Nephron progenitor cell (in vitro differentiated cells): Measurements from ENCODE around the gene TOM1L1.
"Not testable (repeated sequence)": the region's sequence is repeated elsewhere in the genome, so short reads cannot be mapped to it uniquely, and the experiment has no call there.

Experiments used
- DNase-seq: peaks from one replicate; pipeline ENCODE4 v3.0.0; 2021
- H3K27ac Mint-ChIP-seq: 2 replicates; pipeline ENCODE4 v1.8.0; 2021; ENCODE audit warnings: mild to moderate bottlenecking, moderate library complexity, mixed read lengths
- H3K27me3 Mint-ChIP-seq: 2 replicates; pipeline ENCODE4 v1.8.0; 2021; ENCODE audit warnings: mild to moderate bottlenecking, low read depth, mixed read lengths; ENCODE audit not compliant: poor library complexity
- H3K36me3 Mint-ChIP-seq: 2 replicates; pipeline ENCODE4 v1.8.0; 2021; ENCODE audit warnings: low read depth, mixed read lengths
- H3K4me1 Mint-ChIP-seq: 2 replicates; pipeline ENCODE4 v1.8.0; 2021; ENCODE audit warnings: mixed read lengths
- H3K4me3 Mint-ChIP-seq: 2 replicates; pipeline ENCODE4 v1.8.0; 2021; ENCODE audit warnings: mild to moderate bottlenecking, moderate library complexity, mixed read lengths
- H3K9me3 Mint-ChIP-seq: 2 replicates; pipeline ENCODE4 v1.8.0; 2021; ENCODE audit warnings: mild to moderate bottlenecking, moderate library complexity, mixed read lengths
- CTCF ChIP-seq: fragments of 200-600 bp; sonication (generic); IDR thresholded peaks from 2 replicates; pipeline ENCODE4 v1.5.0; 2021; ENCODE audit warnings: antibody characterized with exemption

Gene TOM1L1

GRCh38 chr17:54864070-54864469 lies 36.6 kb upstream of the TOM1L1 start:
- Mint-ChIP-seq H3K9me3 (no peaks in the 10 kb centered on the region), H3K36me3 (no peaks in the 10 kb centered on the region), H3K27me3 (no peaks in the 10 kb centered on the region), H3K27ac (no peak overlapping the region), H3K4me3 (no peak overlapping the region), H3K4me1 (no peaks in the 10 kb centered on the region)
- no peak for TF ChIP-seq CTCF
- DNase-seq, result no peak

- Mint-ChIP-seq H3K4me1 (no peaks in the 10 kb centered on the region), H3K27me3 (no peaks in the 10 kb centered on the region), H3K4me3 (no peak overlapping the region), H3K36me3 (no peaks in the 10 kb centered on the region), H3K9me3 (no peaks in the 10 kb centered on the region), H3K27ac (peak overlapping the region; percentile 59)
- DNase-seq, result no peak
- TF ChIP-seq CTCF, result no peak
Measured at GRCh38 chr17:54864636-54865356, 35.9 kb upstream of the TOM1L1 start.

GRCh38 chr17:54867634-54868033 lies 33.0 kb upstream of the TOM1L1 start:
- TF ChIP-seq CTCF, result no peak
- no peaks in the 10 kb centered on the region for H3K9me3 Mint-ChIP-seq
- H3K27me3 Mint-ChIP-seq, result peaks cover 5% of the 10 kb centered on the region
- no peak overlapping the region for H3K4me3 Mint-ChIP-seq
- H3K27ac Mint-ChIP-seq, result no peak overlapping the region
- DNase-seq, result no peak
- H3K36me3 Mint-ChIP-seq, result no peaks in the 10 kb centered on the region
- no peaks in the 10 kb centered on the region for H3K4me1 Mint-ChIP-seq

- H3K4me1 Mint-ChIP-seq, result no peaks in the 10 kb centered on the region
- DNase-seq, result no peak
- peaks cover 5% of the 10 kb centered on the region for H3K27me3 Mint-ChIP-seq
- no peaks in the 10 kb centered on the region for H3K36me3 Mint-ChIP-seq
- no peak overlapping the region for H3K4me3 Mint-ChIP-seq
- TF ChIP-seq CTCF, result no peak
- no peak overlapping the region for H3K27ac Mint-ChIP-seq
- H3K9me3 Mint-ChIP-seq, result peaks cover 3% of the 10 kb centered on the region
Measured at GRCh38 chr17:54870671-54871175, 29.9 kb upstream of the TOM1L1 start.

GRCh38 chr17:54875906-54876305 lies 24.7 kb upstream of the TOM1L1 start:
- not testable (repeated sequence) for H3K4me3 Mint-ChIP-seq, H3K27ac Mint-ChIP-seq, H3K36me3 Mint-ChIP-seq, H3K4me1 Mint-ChIP-seq, DNase-seq, H3K27me3 Mint-ChIP-seq
- peaks cover 10% of the 10 kb centered on the region for H3K9me3 Mint-ChIP-seq

- no peak for TF ChIP-seq CTCF
Measured at GRCh38 chr17:54876656-54877195, 23.9 kb upstream of the TOM1L1 start.

More at GRCh38 chr17:54876656-54877195, 23.9 kb upstream of the TOM1L1 start:
- H3K27me3 Mint-ChIP-seq, result no peaks in the 10 kb centered on the region
- DNase-seq, result no peak
- H3K4me3 Mint-ChIP-seq, result no peak overlapping the region
- H3K4me1 Mint-ChIP-seq, result peaks cover 5% of the 10 kb centered on the region
- no peak overlapping the region for H3K27ac Mint-ChIP-seq
- H3K36me3 Mint-ChIP-seq, result peaks cover 5% of the 10 kb centered on the region
- peaks cover 10% of the 10 kb centered on the region for H3K9me3 Mint-ChIP-seq
